Kidney (tissue), 14 donors: ENCODE measurements around the gene POGZ. TPM values are rescaled to one million over a fixed set of nuclear protein-coding genes. Genes with fewer than 3 reads are reported as not detected.
A peak's percentile ranks its signal among the peaks of the same experiment; 100 is the strongest.

Experiments
- DNase-seq, 5 donors: peaks; one replicate each; pipeline ENCODE4 v3.0.0-alpha.2; 2013 to 2020
- FAIRE-seq: peaks from 2 replicates; lab custom pipeline; 2012; peaks lifted over from hg19 to GRCh38; lab: Jason Lieb, UNC
- H3K27ac ChIP-seq, 2 donors: one replicate each; pipeline ENCODE4 v1.7.0; 2013; ENCODE audit warnings: low read depth in 2 of 2, low read length in 2 of 2, inconsistent platforms in 1 of 2
- H3K27me3 ChIP-seq: one replicate; pipeline ENCODE4 v1.7.1; 2013; ENCODE audit warnings: low read length, inconsistent platforms; ENCODE audit not compliant: control insufficient read depth, insufficient read depth
- H3K36me3 ChIP-seq, 3 donors: one replicate each; pipeline versions ENCODE4 v1.7.0 to v1.7.1; 2013; ENCODE audit warnings: low read length in 3 of 3, control low read depth in 1 of 3, inconsistent platforms in 1 of 3; ENCODE audit not compliant: insufficient read depth in 3 of 3, control insufficient read depth in 2 of 3
- H3K4me1 ChIP-seq, 3 donors: one replicate each; pipeline versions ENCODE4 v1.7.0 to v1.7.1; 2013; ENCODE audit warnings: low read length in 3 of 3, inconsistent platforms in 1 of 3, low read depth in 1 of 3; ENCODE audit not compliant: control insufficient read depth in 2 of 3, insufficient read depth in 2 of 3
- H3K4me3 ChIP-seq, 3 donors: one replicate each; pipeline versions ENCODE4 v1.7.0 to v1.8.1; 2013; ENCODE audit warnings: low read length in 3 of 3, control low read depth in 1 of 3, inconsistent platforms in 1 of 3
- H3K9ac ChIP-seq, 3 donors: one replicate each; pipeline versions ENCODE4 v1.7.0 to v1.7.1; 2013; ENCODE audit warnings: low read length in 3 of 3, control low read depth in 1 of 3, inconsistent platforms in 1 of 3
- H3K9me3 ChIP-seq, 3 donors: one replicate each; pipeline versions ENCODE4 v1.7.0 to v1.7.1; 2013; ENCODE audit warnings: low read length in 3 of 3, control low read depth in 1 of 3, inconsistent platforms in 1 of 3; ENCODE audit not compliant: control insufficient read depth in 2 of 3, insufficient read depth in 1 of 3
- intact Hi-C: fragments of 100-400 bp; cut with DNase I; formaldehyde crosslinking; loops from one replicate; pipeline ENCODE4 v1.11.1; 2022
- polyA plus RNA-seq: library from polyadenylated mRNA; stranded (reverse); fragments of 350-450 nt; fragmentation: Illumina TruSeq; extraction: RNeasy Lipid Tissue Mini Kit (QIAGEN cat#74804); gene quantifications from one replicate; pipeline ENCODE4 v1.2.3, GENCODE V29; 2014; ENCODE audit warnings: low read depth, low replicate concordance; ENCODE audit not compliant: insufficient read depth
- total RNA-seq: library from RNA; stranded (reverse); fragmentation: NEBNext Ultra II Directional; extraction: Animal tissue kit (Norgen Biotek cat#: 25700); gene quantifications from one replicate; pipeline ENCODE4 v1.2.1, GENCODE V29; 2021
- TF ChIP-seq, protein P1 (sequence below): IDR thresholded peaks from 3 replicates; pipeline ENCODE4 v1.5.1; 2012; ENCODE audit warnings: mild to moderate bottlenecking, moderate library complexity, borderline replicate concordance; ENCODE audit not compliant: insufficient read depth; ENCODE audit errors: extremely low read depth
- donor health status: control.
- donor health status: control.
- donor health status: control.
- donor health status: control.
- donor health status: control.
- donor health status: DM: yes; HTN: yes; CAD: no.
- donor health status: Normal renal cell carcinoma (clear cell type).

Gene POGZ
- total and polyA plus RNA-seq, 2 donors from 2014 or later = 16.4 to 96.6 TPM

DNA sequence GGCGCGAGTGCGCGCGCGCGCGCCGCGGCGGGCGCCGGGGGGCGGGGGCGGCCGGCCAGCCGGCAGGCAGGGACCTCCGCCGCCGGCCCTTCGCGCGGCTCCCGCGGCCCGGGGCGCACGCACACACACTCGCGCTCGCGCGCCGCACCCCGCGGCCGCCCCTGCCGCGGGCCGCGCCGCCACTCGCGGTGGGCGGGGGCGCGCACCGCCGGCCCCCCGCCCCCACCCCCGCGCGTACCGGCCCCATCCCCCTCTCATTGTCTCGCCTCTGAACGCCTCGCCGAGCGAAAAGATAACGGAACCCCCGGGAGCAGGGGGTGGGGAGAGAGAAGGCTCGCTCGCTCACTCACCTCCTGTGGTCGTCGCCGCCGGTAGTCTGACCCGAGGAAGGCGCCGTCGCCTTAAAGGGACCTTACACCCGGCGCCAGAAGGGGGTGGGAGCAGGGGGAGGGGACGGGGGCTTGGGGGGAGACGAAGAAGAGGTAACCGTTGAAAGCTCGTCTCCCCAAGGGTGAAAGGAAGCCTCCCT is 428 bp downstream of the POGZ start:
- DNase-seq (peak in 3 of 5 donors; percentile 67 to 90 (median 84)), FAIRE-seq (no peak)
- Histone ChIP-seq H3K4me3 (peak overlapping the region; percentile 46 to 60 (median 51)), H3K27me3 (no peaks in the 10 kb centered on the region), H3K36me3 (no peaks in the 10 kb centered on the region), H3K4me1 (peaks cover 2 to 11% (median 7%) of the 10 kb centered on the region in 3 donors), H3K9me3 (no peaks in the 10 kb centered on the region), H3K27ac (peak overlapping the region; percentile 91 to 96), H3K9ac (peak overlapping the region in 1 of 3 donors; percentile 30)
- TF ChIP-seq, protein P1, sequence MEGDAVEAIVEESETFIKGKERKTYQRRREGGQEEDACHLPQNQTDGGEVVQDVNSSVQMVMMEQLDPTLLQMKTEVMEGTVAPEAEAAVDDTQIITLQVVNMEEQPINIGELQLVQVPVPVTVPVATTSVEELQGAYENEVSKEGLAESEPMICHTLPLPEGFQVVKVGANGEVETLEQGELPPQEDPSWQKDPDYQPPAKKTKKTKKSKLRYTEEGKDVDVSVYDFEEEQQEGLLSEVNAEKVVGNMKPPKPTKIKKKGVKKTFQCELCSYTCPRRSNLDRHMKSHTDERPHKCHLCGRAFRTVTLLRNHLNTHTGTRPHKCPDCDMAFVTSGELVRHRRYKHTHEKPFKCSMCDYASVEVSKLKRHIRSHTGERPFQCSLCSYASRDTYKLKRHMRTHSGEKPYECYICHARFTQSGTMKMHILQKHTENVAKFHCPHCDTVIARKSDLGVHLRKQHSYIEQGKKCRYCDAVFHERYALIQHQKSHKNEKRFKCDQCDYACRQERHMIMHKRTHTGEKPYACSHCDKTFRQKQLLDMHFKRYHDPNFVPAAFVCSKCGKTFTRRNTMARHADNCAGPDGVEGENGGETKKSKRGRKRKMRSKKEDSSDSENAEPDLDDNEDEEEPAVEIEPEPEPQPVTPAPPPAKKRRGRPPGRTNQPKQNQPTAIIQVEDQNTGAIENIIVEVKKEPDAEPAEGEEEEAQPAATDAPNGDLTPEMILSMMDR = no peak
- intact Hi-C loops = no loop called here

DNA sequence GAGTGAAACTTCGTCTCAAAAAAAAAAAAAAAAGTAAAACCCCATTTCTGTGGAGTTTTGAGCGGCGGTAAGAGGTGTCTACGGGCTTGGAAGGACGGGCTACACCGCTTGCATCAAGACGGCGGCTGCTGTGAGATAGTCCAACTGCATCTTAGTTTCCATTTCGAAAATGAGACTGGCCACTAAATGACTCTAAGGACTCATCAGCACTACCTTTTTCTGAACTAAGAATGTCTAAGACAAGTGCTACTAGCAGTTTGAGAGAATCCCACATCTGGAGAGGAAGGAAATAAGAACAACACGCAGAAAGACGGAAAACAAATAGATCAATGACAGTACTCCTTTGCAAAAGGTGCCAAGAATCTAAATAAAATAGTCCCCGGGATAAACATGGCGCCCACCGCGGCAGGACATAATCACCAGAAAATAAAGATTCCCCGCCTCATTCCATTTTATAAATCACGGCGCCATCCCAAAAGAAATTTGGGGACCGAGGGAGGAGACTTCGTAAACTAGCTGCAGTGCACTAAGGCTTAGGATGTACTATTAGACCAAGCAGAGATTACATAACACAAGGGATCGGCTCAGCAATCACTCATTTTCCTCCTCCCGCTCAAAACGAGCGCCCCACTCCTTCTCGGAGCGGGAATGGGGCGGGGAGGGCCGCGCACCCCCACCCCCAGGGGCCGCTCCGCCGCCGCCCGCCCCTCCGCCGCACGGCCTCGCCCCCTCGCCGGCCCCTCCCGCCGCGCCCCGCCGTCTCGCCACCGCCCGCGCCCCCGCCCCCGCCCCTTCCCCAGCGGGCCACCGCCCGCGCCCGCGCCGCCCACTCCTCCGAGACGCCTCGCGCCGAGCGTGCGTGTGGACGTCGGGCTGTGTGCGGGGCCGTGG is 1.1 kb downstream of the POGZ start:
- Histone ChIP-seq H3K4me1 (peaks cover 2 to 11% (median 7%) of the 10 kb centered on the region in 3 donors), H3K9ac (peak overlapping the region; percentile 67 to 98 (median 85)), H3K9me3 (no peaks in the 10 kb centered on the region), H3K4me3 (peak overlapping the region; percentile 92 to 98 (median 98)), H3K27me3 (no peaks in the 10 kb centered on the region), H3K27ac (peak overlapping the region; percentile 95 to 96), H3K36me3 (no peaks in the 10 kb centered on the region)
- FAIRE-seq (no peak), DNase-seq (peak; percentile 72 to 93 (median 88))
- intact Hi-C loops = no loop called here
- TF ChIP-seq, protein P1 = no peak

- no peaks in the 10 kb centered on the region for H3K9me3 ChIP-seq
- H3K9ac ChIP-seq = no peak overlapping the region
- intact Hi-C loops = no loop called here
- no peak for FAIRE-seq
- no peak overlapping the region for H3K4me3 ChIP-seq
- H3K4me1 ChIP-seq = peaks cover 2 to 11% (median 7%) of the 10 kb centered on the region in 3 donors
- DNase-seq = no peak
- no peaks in the 10 kb centered on the region for H3K36me3 ChIP-seq
- no peak overlapping the region for H3K27ac ChIP-seq
- TF ChIP-seq, protein P1 = no peak
- H3K27me3 ChIP-seq = no peaks in the 10 kb centered on the region
These were observed 3.3 kb downstream of the POGZ start for GRCh38 chr1:151455966-151456365.
